Middle frontal gyrus (tissue), 1 donor: ENCODE results near the gene TMC4.
"Not testable (repeated sequence)": the region's sequence is repeated elsewhere in the genome, so short reads cannot be mapped to it uniquely, and the experiment has no call there.

Experiments
- DNase-seq: peaks from one replicate; pipeline ENCODE4 v3.0.0-alpha.2; 2015; ENCODE audit warnings: low spot score; ENCODE audit errors: extremely low spot score

The TMC4 gene

GRCh38 chr19:54179262-54179852 lies 6.4 kb upstream of the TMC4 start:
- DNase-seq = no peak

GRCh38 chr19:54178581-54179261 lies 5.8 kb upstream of the TMC4 start:
- DNase-seq = no peak

GRCh38 chr19:54173951-54174834 lies 1.2 kb upstream of the TMC4 start:
- no peak for DNase-seq

GRCh38 chr19:54173359-54173699 lies 369 bp upstream of the TMC4 start:
- no peak for DNase-seq

- not testable (repeated sequence) for DNase-seq
Observed at GRCh38 chr19:54171736-54172431, 1.1 kb downstream of the TMC4 start.

- no peak for DNase-seq
Observed at GRCh38 chr19:54169149-54169740, 3.7 kb downstream of the TMC4 start.

- DNase-seq = peak; percentile 60
Observed at GRCh38 chr19:54168174-54168917, 4.6 kb downstream of the TMC4 start.

- DNase-seq = no peak
Observed at GRCh38 chr19:54165222-54165621, 7.7 kb downstream of the TMC4 start.

GRCh38 chr19:54164369-54165068 lies 8.4 kb downstream of the TMC4 start:
- no peak for DNase-seq

GRCh38 chr19:54162884-54163283 lies 10.1 kb downstream of the TMC4 start:
- no peak for DNase-seq

GRCh38 chr19:54162241-54162805 lies 10.6 kb downstream of the TMC4 start:
- peak; percentile 4 for DNase-seq

- DNase-seq = no peak
Observed at GRCh38 chr19:54160854-54161253, 12.1 kb downstream of the TMC4 start.

GRCh38 chr19:54160182-54160811 lies 12.7 kb downstream of the TMC4 start:
- DNase-seq = peak; percentile 15

GRCh38 chr19:54159352-54160181 lies 13.4 kb downstream of the TMC4 start, which contains the start of gene LENG1:
LENG1 (minus strand) TSS chr19:54159721; CDS start chr19:54159695, 26 bp downstream.
- peak; percentile 100 for DNase-seq

- peak; percentile 4 for DNase-seq
Observed at GRCh38 chr19:54158812-54159351, 14.1 kb downstream of the TMC4 start.

GRCh38 chr19:54156953-54157352 lies 16.0 kb downstream of the TMC4 start:
- no peak for DNase-seq

GRCh38 chr19:54156490-54156889 lies 16.5 kb downstream of the TMC4 start:
- DNase-seq = no peak

GRCh38 chr19:54155694-54156093 lies 17.3 kb downstream of the TMC4 start:
- no peak for DNase-seq
